PC-9 (cell line): ENCODE data around the gene MYH6. TPM values are rescaled to one million over a fixed set of nuclear protein-coding genes. Genes with fewer than 3 reads are reported as not detected.

Experiments
- BruUV-seq: library from RNA; stranded (reverse); fragments of 400-500 nt; replicated peaks from 2 replicates; lab custom pipeline; 2021; lab: Mats Ljungman, UMichigan
- CTCF ChIA-PET: fragments of 300-600 bp; sonication (Branson Sonifier 250); formaldehyde crosslinking; loops from one replicate; lab custom pipeline; 2022; ENCODE audit warnings: antibody characterized with exemption; lab: Charles Lee
- POLR2A ChIA-PET: fragments of 300-600 bp; sonication (Branson Sonifier 250); formaldehyde crosslinking; loops from one replicate; lab custom pipeline; 2022; ENCODE audit warnings: antibody characterized with exemption; ENCODE audit not compliant: unreplicated experiment; lab: Charles Lee
- DNase-seq, 2 experiments: peaks; one replicate each; pipeline versions ENCODE4 v3.0.0 to v3.0.0-alpha.2; 2015 to 2022; ENCODE audit warnings: mixed read lengths in 1 of 2
- H2AFZ ChIP-seq: fragments of 200-600 bp; sonication (generic); 2 replicates; pipeline ENCODE4 v1.8.1; 2017; ENCODE audit warnings: antibody characterized with exemption
- H3F3A ChIP-seq: fragments of 200-600 bp; sonication (generic); 2 replicates; pipeline ENCODE4 v1.8.1; 2017; ENCODE audit warnings: antibody characterized with exemption, mild to moderate bottlenecking, low read depth; ENCODE audit not compliant: insufficient read depth
- H3K27ac ChIP-seq: fragments of 200-600 bp; sonication (generic); 2 replicates; pipeline ENCODE4 v1.6.1; 2016; ENCODE audit warnings: mixed run types
- H3K27me3 ChIP-seq: fragments of 200-600 bp; sonication (generic); 2 replicates; pipeline ENCODE4 v1.6.1; 2016; ENCODE audit warnings: low read depth, mixed run types; ENCODE audit not compliant: insufficient read depth
- H3K36me3 ChIP-seq: fragments of 200-600 bp; sonication (generic); 2 replicates; pipeline ENCODE4 v1.6.1; 2016; ENCODE audit warnings: low read depth, mixed run types
- H3K4me1 ChIP-seq: fragments of 200-600 bp; sonication (generic); replicated peaks from 2 replicates; pipeline ENCODE4 v1.6.1; 2016; ENCODE audit warnings: mixed run types; ENCODE audit not compliant: insufficient read depth
- H3K4me2 ChIP-seq: fragments of 200-600 bp; sonication (generic); 2 replicates; pipeline ENCODE4 v1.6.1; 2017; ENCODE audit warnings: mixed run types
- H3K4me3 ChIP-seq: fragments of 200-600 bp; sonication (generic); 2 replicates; pipeline ENCODE4 v1.6.1; 2016; ENCODE audit warnings: mixed run types
- H3K79me2 ChIP-seq: fragments of 200-600 bp; sonication (generic); 2 replicates; pipeline ENCODE4 v1.6.1; 2017; ENCODE audit warnings: low read depth, mixed run types
- H3K9me2 ChIP-seq: fragments of 200-600 bp; sonication (generic); 2 replicates; pipeline ENCODE4 v1.8.1; 2017; ENCODE audit warnings: mild to moderate bottlenecking; ENCODE audit not compliant: insufficient read depth
- H3K9me3 ChIP-seq: fragments of 200-600 bp; sonication (generic); 2 replicates; pipeline ENCODE4 v1.8.1; 2016; ENCODE audit warnings: low read depth; ENCODE audit not compliant: insufficient read depth
- H4K20me1 ChIP-seq: fragments of 200-600 bp; sonication (generic); 2 replicates; pipeline ENCODE4 v1.8.1; 2017; ENCODE audit not compliant: insufficient read depth
- EZH2 ChIP-seq: fragments of 200-600 bp; sonication (generic); IDR thresholded peaks from 2 replicates; pipeline ENCODE4 v1.8.0; 2017; ENCODE audit warnings: antibody characterized with exemption, low read depth
- intact Hi-C: fragments of 100-400 bp; cut with micrococcal nuclease; formaldehyde crosslinking; loops from one replicate; pipeline ENCODE4 v1.10.0; 2022; ENCODE audit not compliant: unreplicated experiment
- total RNA-seq: library from RNA; stranded (reverse); gene quantifications from 2 replicates; pipeline ENCODE4 v1.2.3, GENCODE V29; 2021
- TF ChIP-seq, protein P1 (sequence below): fragments of 200-600 bp; sonication (generic); conservative IDR thresholded peaks from 2 replicates; pipeline ENCODE4 v1.6.1; 2017; ENCODE audit warnings: mixed run types, antibody characterized with exemption, mild to moderate bottlenecking, moderate library complexity

MYH6 gene
- total RNA-seq, 1 experiment from 2014 or later, result not detected

DNA sequence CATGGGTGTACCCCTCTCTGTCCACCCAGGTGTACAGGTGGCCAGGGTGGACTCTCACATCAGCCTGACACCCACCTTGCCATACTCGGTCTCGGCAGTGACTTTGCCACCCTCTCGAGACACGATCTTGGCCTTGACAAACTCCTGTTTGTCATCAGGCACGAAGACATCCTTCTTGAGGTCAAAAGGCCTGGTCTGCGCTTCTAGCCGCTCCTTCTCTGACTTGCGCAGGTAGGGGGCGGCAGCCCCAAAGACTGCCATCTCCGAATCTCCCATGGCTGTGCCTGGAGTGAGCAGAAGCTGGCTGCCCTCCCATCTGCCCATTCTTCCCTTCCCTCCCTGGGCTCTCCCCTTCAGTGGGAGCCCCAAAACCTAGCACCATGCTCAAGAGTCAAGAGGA, 25.4 kb upstream of the MYH6 start:
- Histone ChIP-seq H3K27ac (no peak overlapping the region), H3K36me3 (no peaks in the 10 kb centered on the region), H3K4me1 (no peaks in the 10 kb centered on the region), H2AFZ (no peak overlapping the region), H3K79me2 (no peaks in the 10 kb centered on the region), H3K4me3 (no peak overlapping the region), H3K27me3 (peaks cover 81% of the 10 kb centered on the region), H3K9me3 (no peaks in the 10 kb centered on the region), H3K9me2 (no peaks in the 10 kb centered on the region), H3K4me2 (no peak overlapping the region), H4K20me1 (no peaks in the 10 kb centered on the region), H3F3A (no peaks in the 10 kb centered on the region)
- no peak for DNase-seq
- no TSS peak for BruUV-seq
- CTCF ChIA-PET, result no interaction called here
- intact Hi-C loops, result no loop called here
- TF ChIP-seq EZH2, result no peak
- TF ChIP-seq, protein P1, sequence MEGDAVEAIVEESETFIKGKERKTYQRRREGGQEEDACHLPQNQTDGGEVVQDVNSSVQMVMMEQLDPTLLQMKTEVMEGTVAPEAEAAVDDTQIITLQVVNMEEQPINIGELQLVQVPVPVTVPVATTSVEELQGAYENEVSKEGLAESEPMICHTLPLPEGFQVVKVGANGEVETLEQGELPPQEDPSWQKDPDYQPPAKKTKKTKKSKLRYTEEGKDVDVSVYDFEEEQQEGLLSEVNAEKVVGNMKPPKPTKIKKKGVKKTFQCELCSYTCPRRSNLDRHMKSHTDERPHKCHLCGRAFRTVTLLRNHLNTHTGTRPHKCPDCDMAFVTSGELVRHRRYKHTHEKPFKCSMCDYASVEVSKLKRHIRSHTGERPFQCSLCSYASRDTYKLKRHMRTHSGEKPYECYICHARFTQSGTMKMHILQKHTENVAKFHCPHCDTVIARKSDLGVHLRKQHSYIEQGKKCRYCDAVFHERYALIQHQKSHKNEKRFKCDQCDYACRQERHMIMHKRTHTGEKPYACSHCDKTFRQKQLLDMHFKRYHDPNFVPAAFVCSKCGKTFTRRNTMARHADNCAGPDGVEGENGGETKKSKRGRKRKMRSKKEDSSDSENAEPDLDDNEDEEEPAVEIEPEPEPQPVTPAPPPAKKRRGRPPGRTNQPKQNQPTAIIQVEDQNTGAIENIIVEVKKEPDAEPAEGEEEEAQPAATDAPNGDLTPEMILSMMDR, result no peak
- POLR2A ChIA-PET, result interaction anchor here (0.6 kb wide), 1 partner anchor 232 kb away, joined by 4 read pairs; no protein-coding TSS in a partner anchor

DNA sequence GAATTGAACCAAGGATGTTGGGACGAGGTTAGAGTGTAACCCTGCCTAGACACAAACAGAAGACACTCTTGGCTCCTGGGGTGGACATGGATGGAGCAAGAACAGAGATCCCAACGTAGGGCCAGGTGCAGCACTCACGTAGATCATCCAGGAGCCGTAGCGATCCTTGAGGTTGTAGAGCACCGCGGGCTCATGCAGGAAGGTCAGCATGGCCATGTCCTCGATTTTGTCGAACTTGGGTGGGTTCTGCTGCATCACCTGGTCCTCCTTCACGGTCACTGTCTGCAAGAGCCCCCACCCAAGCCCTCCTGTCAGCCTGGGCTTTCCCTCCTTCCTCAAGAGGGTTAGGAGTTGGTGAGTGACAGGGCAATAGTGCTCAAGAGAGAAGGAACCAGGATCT, 24.9 kb upstream of the MYH6 start:
- BruUV-seq, result no TSS peak
- Histone ChIP-seq H3K27me3 (peaks cover 81% of the 10 kb centered on the region), H3K4me3 (no peak overlapping the region), H3F3A (no peaks in the 10 kb centered on the region), H3K4me1 (no peaks in the 10 kb centered on the region), H3K9me3 (no peaks in the 10 kb centered on the region), H3K36me3 (no peaks in the 10 kb centered on the region), H3K9me2 (no peaks in the 10 kb centered on the region), H4K20me1 (no peaks in the 10 kb centered on the region), H3K4me2 (no peak overlapping the region), H3K27ac (no peak overlapping the region), H3K79me2 (no peaks in the 10 kb centered on the region), H2AFZ (no peak overlapping the region)
- CTCF ChIA-PET, result no interaction called here
- intact Hi-C loops, result no loop called here
- TF ChIP-seq, protein P1, result no peak
- no peak for TF ChIP-seq EZH2
- no peak for DNase-seq
- POLR2A ChIA-PET, result no interaction called here

DNA sequence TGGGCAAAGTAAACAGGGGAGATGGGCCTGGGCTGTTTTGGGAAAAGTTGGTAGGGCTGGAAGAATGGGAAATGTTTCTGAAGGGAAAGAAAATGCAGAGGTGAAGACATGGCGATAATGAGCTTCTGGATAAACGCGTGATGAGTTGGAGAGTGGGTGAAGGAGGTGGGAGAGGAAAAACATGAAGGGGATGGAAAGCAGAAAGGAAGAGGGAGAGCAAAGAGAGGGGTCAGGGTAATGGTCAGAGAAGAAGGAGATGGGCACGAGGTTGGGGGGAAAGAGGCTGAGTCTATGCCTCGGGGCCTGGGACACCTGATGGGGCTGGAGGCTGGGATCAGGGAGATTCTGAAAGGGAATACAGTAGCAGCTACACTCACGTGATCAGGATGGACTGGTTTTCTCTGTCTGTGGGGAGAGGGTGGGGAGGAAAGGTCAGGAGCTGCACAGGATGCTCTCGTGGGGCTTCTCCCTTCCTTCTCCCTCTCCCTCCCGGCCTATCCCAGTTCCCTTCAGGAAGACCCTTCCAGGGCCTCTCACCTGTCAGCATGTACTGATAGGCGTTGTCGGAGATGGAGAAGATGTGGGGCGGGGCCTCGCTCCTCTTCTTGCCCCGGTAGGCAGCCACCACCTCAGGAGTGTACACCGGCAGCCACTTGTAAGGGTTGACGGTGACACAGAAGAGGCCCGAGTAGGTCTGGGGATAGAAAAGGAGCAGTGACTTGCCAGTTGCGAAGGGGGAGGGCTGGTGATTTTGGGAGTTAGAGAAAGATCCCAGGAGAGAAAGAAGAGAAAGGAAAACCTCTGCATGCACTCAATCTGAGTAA, 24.2 kb upstream of the MYH6 start:
- POLR2A ChIA-PET, result no interaction called here
- BruUV-seq, result no TSS peak
- CTCF ChIA-PET, result no interaction called here

More for the DNA sequence above, 24.2 kb upstream of the MYH6 start:
- H2AFZ ChIP-seq, result no peak overlapping the region
- no peaks in the 10 kb centered on the region for H3K9me2 ChIP-seq
- H4K20me1 ChIP-seq, result no peaks in the 10 kb centered on the region
- no peaks in the 10 kb centered on the region for H3K36me3 ChIP-seq
- no peak overlapping the region for H3K4me2 ChIP-seq
- DNase-seq, result no peak
- no peaks in the 10 kb centered on the region for H3K4me1 ChIP-seq
- no peaks in the 10 kb centered on the region for H3F3A ChIP-seq
- no peak overlapping the region for H3K27ac ChIP-seq
- H3K27me3 ChIP-seq, result peaks cover 86% of the 10 kb centered on the region
- intact Hi-C loops, result no loop called here
- H3K4me3 ChIP-seq, result no peak overlapping the region
- no peaks in the 10 kb centered on the region for H3K9me3 ChIP-seq
- TF ChIP-seq, protein P1, result no peak
- TF ChIP-seq EZH2, result no peak
- H3K79me2 ChIP-seq, result no peaks in the 10 kb centered on the region
